Gastroesophageal sphincter (tissue), 3 donors: ENCODE data around the gene IGFLR1.

Experiments
- EP300 ChIP-seq: sonication (generic); formaldehyde crosslinking; IDR thresholded peaks from one replicate; pipeline ENCODE4 v1.6.1; 2017; ENCODE audit warnings: antibody characterized with exemption, mild to moderate bottlenecking
- POLR2A ChIP-seq, 2 donors: fragments of 450-650 bp; IDR thresholded peaks; one replicate each; pipeline ENCODE4 v1.6.1; 2017; ENCODE audit warnings: antibody characterized with exemption in 2 of 2, mild to moderate bottlenecking in 2 of 2, moderate library complexity in 1 of 2
- POLR2AphosphoS5 ChIP-seq: sonication (generic); formaldehyde crosslinking; IDR thresholded peaks from one replicate; pipeline ENCODE4 v1.6.1; 2017; ENCODE audit warnings: antibody characterized with exemption
- TF ChIP-seq, protein P1 (sequence below), 4 experiments: fragments of 200-600 bp in 2 of 4; fragments of 450-650 bp in 2 of 4; sonication (generic) in 1 of 4; IDR thresholded peaks; one replicate each; pipeline ENCODE4 v1.5.1; 2017 to 2019; ENCODE audit warnings: antibody characterized with exemption in 4 of 4, mild to moderate bottlenecking in 2 of 4, moderate library complexity in 2 of 4

DNA sequence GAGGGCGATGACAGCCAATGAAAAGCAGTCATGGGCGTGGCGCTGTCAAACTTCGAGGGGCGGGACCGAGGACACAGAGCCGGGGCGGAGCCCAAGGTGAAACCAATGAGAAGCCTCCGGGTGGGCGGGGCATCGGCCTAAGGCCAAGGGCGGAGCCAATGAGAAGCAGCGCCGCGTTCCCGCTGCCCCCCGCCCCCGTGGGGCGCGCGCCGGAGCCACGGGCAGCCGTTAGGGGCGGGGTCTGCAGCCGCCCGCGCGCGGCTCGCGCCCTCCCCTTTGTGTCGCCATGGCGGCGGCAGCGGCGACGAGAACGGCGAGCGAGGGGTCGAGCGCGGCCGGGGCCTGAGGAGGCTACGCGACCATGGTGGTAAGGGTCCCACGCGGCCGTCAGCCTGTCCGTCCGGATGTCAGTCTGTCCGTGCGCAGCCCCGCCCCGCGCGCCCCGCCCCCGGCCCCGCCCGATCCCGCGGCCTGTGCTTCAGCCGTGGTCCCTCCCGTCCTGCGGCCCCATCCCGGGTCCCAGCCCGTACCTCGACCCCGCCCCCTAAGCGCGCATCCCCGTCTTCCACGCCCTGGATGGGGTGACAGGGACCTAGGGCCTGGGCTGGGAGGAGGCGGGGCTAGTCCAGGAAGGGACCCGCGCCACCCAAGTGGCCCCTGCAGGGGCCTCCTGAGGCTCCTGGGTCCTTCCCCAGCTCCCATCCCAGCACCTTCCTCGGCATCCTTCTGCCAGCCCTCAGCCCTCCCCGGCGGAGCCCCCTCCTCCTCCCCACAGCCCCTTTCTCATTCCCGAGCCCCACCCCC lies 33.2 kb upstream of the IGFLR1 start, which contains the start of gene ARHGAP33:
- TF ChIP-seq EP300: no peak
- TF ChIP-seq, protein P1, sequence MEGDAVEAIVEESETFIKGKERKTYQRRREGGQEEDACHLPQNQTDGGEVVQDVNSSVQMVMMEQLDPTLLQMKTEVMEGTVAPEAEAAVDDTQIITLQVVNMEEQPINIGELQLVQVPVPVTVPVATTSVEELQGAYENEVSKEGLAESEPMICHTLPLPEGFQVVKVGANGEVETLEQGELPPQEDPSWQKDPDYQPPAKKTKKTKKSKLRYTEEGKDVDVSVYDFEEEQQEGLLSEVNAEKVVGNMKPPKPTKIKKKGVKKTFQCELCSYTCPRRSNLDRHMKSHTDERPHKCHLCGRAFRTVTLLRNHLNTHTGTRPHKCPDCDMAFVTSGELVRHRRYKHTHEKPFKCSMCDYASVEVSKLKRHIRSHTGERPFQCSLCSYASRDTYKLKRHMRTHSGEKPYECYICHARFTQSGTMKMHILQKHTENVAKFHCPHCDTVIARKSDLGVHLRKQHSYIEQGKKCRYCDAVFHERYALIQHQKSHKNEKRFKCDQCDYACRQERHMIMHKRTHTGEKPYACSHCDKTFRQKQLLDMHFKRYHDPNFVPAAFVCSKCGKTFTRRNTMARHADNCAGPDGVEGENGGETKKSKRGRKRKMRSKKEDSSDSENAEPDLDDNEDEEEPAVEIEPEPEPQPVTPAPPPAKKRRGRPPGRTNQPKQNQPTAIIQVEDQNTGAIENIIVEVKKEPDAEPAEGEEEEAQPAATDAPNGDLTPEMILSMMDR (IDR thresholded peaks at IDR 0.05): peak in 1 of 4 experiments; percentile 23
- TF ChIP-seq POLR2AphosphoS5: no peak
- TF ChIP-seq POLR2A (IDR thresholded peaks at IDR 0.05): no peak
